Endothelial cell of hepatic sinusoid (primary cell): ENCODE results near the gene CCL18.
"Not testable (repeated sequence)": the region's sequence is repeated elsewhere in the genome, so short reads cannot be mapped to it uniquely, and the experiment has no call there.

Experiments
- in situ Hi-C: cut with HindIII; loops from 2 replicates; pipeline ENCODE4 v1.10.0; 2017; ENCODE audit warnings: low sequenced_read_pairs

The CCL18 gene

DNA sequence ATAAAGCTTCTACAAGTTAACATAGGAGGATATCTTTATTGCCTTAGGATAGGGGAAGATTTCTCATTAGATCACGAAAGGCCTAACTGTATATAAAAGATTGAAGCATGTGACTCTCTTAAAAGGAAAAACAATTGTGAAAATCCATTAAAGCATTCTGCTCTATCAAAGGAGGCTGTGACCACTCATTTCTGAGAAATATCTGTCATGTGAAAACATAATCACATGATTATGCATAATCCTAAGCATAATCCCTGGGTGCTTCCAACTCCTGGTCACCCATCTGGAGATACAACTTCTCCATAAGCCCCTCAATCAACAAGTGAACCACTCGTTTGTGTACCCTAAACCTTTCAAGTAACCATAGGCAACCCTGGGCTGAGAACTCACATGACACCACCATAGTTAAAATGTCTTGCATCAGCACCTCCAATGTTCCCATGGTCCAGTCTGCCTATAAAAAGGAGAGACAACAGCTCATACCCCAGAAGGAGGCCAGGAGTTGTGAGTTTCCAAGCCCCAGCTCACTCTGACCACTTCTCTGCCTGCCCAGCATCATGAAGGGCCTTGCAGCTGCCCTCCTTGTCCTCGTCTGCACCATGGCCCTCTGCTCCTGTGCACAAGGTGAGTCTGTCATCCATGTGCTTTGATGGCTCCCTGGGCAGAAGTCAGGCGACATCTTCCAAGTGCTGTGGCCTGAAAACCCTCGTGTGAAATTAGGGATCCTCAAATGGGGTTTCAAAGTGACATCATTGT is at the start of gene CCL18:
Gene CCL18 (plus strand): TSS at position 487 of the 756 bp plus-strand sequence. CDS start 71 bp downstream, at position 558.
- in situ Hi-C loops: no loop called here

DNA sequence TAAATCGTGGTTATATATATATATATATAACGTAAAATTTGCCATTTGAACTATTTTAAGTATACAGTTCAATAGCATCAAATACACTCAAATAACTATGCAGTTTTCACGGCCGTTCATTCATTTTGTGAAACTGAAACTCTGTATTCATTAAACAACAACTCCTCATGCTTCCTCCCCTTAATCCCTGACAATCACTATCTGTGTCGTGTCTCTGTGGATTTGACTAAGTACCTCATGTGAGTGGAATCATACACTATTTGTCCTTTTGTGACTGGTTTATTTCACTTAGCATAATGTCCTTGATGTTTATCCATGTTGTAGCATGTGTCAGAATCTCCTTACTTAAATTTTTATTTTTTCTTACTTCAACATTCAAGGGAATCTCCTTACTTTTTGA is 49.1 kb upstream of the CCL18 start:
- in situ Hi-C loops: no loop called here

GRCh38 chr17:36015895-36016294 is 48.2 kb upstream of the CCL18 start:
- in situ Hi-C loops: not testable (repeated sequence)

DNA sequence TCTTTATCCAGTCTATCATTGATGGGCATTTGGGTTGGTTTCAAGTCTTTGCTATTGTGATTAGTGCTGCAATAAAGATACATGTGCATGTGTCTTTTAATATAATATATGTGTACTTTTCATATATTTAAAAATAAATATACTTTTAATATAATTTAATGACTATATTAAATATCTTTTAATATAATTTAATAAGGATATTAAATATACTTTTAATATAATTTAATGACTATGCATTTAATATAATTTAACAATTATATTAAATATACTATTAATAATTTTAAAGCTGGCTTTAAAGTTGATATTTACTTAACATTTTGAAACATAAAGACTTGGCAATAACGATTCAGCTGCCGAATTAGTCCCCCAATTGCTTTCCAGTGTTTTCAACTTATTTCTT is 47.5 kb upstream of the CCL18 start:
- in situ Hi-C loops: no loop called here

DNA sequence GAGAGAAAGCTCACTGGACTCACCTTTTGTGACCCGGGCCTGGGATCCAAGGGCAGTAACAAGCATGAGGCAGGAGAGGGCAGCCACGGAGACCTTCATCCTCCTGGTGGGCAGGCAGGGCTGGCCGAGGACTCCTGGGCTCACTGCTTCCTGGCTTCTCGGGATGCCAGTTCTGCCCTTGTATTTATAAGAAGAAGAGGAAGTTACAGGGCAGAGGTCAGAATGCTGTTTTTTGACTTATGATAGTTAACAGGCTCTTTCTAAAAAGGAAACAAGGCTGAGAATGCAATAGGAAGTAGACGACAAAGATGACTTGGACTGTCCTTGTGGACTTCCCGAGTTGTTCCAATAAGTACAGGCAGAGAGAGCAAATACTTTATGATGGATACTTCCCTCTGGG is 46.3 kb upstream of the CCL18 start, which contains the start of gene CCL23:
Gene CCL23 (minus strand): TSS at position 174 of the 400 bp plus-strand sequence. CDS start 75 bp downstream, at position 99.
- in situ Hi-C loops: no loop called here

DNA sequence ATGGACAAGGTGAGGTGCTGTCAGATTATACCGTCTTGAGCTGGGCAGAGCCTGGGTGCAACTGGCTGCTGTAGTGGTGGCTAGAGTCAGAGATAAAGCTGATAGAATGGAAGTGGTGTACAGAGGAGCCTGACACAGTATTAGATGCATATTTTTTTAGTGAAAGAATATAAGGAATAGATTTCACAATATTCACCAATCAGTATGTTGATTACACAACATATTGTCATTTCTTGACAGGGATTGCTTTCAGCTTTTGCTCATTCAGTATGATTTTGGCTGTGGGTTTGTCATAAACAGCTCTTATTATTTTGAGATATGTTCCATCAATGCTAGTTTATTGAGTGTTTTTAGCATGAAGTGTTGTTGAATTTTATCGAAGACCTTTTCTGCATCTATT is 44.6 kb upstream of the CCL18 start:
- in situ Hi-C loops: no loop called here

DNA sequence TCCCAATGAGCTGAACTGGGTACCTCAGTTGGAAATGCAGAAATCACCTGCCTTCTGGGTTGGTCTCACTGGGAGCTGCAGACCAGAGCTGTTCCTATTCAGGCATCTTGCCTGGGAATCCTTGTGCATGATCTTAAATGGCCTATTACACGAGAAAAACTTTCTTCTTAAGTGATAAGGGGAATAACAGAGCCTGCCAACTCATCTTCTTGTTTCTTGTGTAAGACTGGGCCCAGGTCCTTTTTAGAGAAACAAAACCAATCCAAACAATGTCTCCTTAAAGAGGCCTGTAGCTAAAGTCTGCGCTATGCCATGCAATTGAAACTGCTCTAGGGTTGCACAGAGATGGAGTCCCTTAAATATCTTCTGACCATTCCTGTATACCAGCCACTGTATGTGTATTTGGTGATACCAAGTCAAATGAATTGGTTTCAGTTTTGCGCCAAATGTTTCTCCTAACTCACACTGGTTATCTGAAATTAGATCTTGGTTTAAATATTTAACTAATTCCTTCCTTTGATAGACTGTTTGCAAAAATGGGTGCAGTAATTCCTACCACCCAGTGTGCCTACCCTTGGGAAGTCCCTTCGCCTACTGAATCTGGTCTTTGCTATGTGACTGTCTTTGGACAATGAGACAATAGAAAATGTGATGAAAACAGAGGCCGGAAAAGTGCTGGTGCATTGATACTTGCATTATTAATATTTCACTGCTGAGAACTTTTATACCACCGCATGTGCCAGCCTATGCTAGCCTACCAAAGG is 39.8 kb upstream of the CCL18 start:
- in situ Hi-C loops: no loop called here

DNA sequence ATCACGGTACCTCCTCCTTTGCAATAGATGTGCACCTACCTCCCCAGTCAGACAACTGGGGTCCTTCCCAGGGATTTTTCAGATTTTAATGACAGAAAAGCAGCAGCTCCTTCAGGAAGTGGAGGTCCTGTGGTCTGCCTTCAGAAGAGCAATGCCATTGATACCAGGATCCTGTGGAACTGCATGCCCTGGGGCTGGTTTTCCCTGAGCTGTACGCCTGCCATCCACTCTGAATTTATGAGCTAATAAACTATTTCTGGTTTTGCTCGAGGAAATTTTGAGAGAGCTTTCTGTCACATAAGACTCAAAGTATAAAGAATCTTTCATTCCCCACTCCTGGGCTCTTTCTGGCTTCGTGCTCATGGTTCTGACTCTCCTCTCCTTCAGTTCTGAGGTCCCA is 36.3 kb upstream of the CCL18 start:
- in situ Hi-C loops: no loop called here

DNA sequence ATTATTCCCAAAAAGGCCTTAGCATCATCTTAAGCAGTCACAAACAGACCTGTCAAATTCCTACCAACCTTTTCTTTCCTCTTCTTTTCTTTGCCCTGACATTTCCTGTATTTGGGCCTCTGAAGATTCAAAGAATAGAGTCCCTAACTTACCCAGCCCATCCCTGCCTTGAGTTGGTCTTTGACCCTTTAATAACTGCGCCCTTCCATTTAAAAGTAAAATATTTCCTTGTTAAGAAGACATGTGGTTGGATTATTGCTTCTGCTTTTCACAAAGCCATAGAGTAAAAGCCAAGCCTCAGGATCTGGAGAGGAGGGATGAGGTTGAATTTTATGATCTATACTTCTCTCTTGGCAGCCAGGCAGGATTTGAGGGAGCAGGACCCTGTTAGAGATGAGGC is 33.1 kb upstream of the CCL18 start:
- in situ Hi-C loops: no loop called here

DNA sequence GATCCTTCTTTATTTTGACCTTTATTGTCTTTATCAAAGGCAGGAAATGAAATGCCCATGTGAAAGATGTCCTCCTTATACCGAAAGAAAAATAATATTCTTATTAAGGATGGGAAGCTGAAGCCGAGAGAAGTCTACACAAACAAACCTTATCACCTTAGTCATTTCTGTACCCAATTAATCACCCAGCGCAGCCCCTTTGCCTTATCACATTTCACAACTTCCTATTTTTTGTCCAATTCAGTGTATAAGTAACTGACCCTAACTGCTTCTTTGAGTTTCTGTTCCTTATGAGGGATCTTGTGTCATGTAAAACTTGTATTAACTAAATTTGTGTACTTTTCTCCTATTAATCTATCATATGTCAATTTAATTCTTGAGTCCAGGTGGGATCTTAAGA is 29.9 kb upstream of the CCL18 start:
- in situ Hi-C loops: no loop called here

- in situ Hi-C loops: no loop called here
These were observed 27.8 kb upstream of the CCL18 start for GRCh38 chr17:36036235-36036634.

DNA sequence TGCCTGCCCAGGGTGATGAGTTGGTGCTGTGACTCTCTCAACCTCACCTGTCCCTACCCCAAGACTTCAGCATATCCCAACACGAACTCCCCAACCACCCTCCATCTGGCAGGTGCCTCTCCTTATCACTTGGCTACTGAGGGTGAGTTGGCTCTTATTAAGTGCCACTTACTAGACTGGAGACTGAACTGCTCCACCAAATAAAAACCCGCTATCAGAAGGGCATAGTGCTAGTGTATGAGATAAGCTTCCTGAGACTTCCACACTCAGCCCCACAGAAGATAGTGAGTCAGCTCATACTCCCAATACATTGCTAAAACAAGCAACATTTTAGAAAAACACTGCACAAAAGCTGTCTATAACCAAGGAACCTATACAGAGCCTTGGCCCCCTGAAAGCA is 16.0 kb upstream of the CCL18 start:
- in situ Hi-C loops: no loop called here

DNA sequence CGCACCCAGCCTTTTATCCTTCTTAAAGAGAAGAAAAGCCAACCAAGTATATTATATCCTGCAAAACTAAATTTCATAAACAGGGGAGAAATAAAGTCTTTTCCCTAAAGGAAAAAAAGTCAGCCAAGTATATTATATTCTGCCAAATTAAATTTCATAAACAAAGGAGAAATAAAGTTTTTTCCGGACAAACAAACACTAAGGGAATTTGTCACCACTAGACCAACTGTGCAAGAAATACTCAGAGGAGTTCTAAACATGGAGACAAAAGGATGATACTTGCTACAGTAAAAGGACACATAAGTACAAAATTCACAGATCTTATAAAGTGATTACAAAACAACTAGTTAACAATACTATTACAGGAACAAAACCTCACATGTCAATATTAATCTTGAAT is 14.4 kb upstream of the CCL18 start:
- in situ Hi-C loops: no loop called here

GRCh38 chr17:36055171-36055570 is 8.9 kb upstream of the CCL18 start:
- in situ Hi-C loops: no loop called here

- in situ Hi-C loops: no loop called here
These were observed 8.1 kb upstream of the CCL18 start for GRCh38 chr17:36055921-36056520.

- in situ Hi-C loops: no loop called here
These were observed 6.2 kb upstream of the CCL18 start for GRCh38 chr17:36057911-36058310.

- in situ Hi-C loops: no loop called here
These were observed 4.7 kb upstream of the CCL18 start for GRCh38 chr17:36059406-36059805.

GRCh38 chr17:36060816-36061215 is 3.3 kb upstream of the CCL18 start:
- in situ Hi-C loops: no loop called here

- in situ Hi-C loops: no loop called here
These were observed 2.4 kb downstream of the CCL18 start for GRCh38 chr17:36066365-36066985.

GRCh38 chr17:36068524-36068923 is 4.5 kb downstream of the CCL18 start:
- in situ Hi-C loops: no loop called here

DNA sequence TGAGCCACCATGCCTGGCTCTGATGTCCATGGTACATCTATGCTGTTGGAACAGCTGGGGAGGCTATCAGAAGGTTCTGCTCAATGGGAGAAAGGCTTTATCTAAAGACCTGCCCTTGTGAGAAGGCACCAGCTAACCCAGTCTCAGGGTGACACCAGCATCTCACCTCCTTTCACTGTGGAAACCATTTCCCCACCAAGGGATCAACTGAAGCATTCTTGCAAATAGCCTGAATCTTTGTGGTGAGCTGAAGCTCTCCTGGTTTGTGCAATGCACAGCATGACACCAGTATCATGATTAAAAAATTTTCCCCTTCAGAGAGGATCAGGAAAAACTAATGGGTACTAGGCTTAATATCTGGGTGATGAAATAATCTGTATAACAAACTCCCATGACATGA is 5.1 kb downstream of the CCL18 start:
- in situ Hi-C loops: no loop called here
